SK-N-SH (cell line): Measurements from ENCODE around the gene RCAN1. TPM values are rescaled to one million over a fixed set of nuclear protein-coding genes. Genes with fewer than 3 reads are reported as not detected.
A peak's percentile ranks its signal among the peaks of the same experiment; 100 is the strongest.

ENCODE experiments used
- CTCF ChIA-PET: fragments of 300-600, 350-600 bp; formaldehyde crosslinking; extraction: SDS; loops from one replicate; lab custom pipeline; 2021; lab: Yijun Ruan, JAX
- POLR2A ChIA-PET: fragments of 350-600 bp; sonication (Branson Sonifier 250); formaldehyde crosslinking; extraction: SDS; loops from one replicate; lab custom pipeline; 2020; ENCODE audit warnings: antibody characterized with exemption, inconsistent platforms; lab: Yijun Ruan, JAX
- DNase-seq: peaks from one replicate; pipeline ENCODE4 v3.0.0; 2012
- H2AFZ ChIP-seq: fragments of 200-600 bp; sonication (generic); 2 replicates; pipeline ENCODE4 v1.8.1; 2016; ENCODE audit warnings: antibody characterized with exemption, mild to moderate bottlenecking, low read depth
- H3F3A ChIP-seq: fragments of 200-600 bp; sonication (generic); replicated peaks from 2 replicates; pipeline ENCODE3; 2016; ENCODE audit warnings: antibody characterized with exemption, mild to moderate bottlenecking; ENCODE audit not compliant: insufficient read depth
- H3K27ac ChIP-seq, 2 experiments: fragments of 200-500 bp in 1 of 2; fragments of 200-600 bp in 1 of 2; sonication (Bioruptor generic) in 1 of 2; sonication (generic), shearing (Covaris generic) in 1 of 2; 2 replicates each; pipeline versions ENCODE4 v1.5.1 to v1.6.1; 2014 to 2016; ENCODE audit warnings: low read depth in 2 of 2, inconsistent platforms in 1 of 2, low read length in 1 of 2, mild to moderate bottlenecking in 1 of 2, mixed read lengths in 1 of 2
- H3K27me3 ChIP-seq: fragments of 200-600 bp; sonication (generic), shearing (Covaris generic); 2 replicates; pipeline ENCODE4 v1.6.1; 2016; ENCODE audit warnings: mixed run types; ENCODE audit not compliant: insufficient read depth
- H3K36me3 ChIP-seq, 2 experiments: fragments of 200-500 bp in 1 of 2; fragments of 200-600 bp in 1 of 2; sonication (Bioruptor generic) in 1 of 2; sonication (generic) in 1 of 2; replicated peaks in 1 of 2; 2 replicates each; pipeline versions ENCODE3 to v1.5.1; 2014 to 2016; ENCODE audit warnings: low read length in 1 of 2, mild to moderate bottlenecking in 1 of 2; ENCODE audit not compliant: insufficient read depth in 2 of 2, control insufficient read depth in 1 of 2
- H3K4me1 ChIP-seq, 2 experiments: fragments of 200-500 bp in 1 of 2; fragments of 200-600 bp in 1 of 2; sonication (Bioruptor generic) in 1 of 2; sonication (generic), shearing (Covaris generic) in 1 of 2; 2 replicates each; pipeline versions ENCODE4 v1.5.1 to v1.6.1; 2014 to 2016; ENCODE audit warnings: low read depth in 1 of 2, low read length in 1 of 2, mixed run types in 1 of 2; ENCODE audit not compliant: insufficient read depth in 2 of 2, control insufficient read depth in 1 of 2
- H3K4me2 ChIP-seq: fragments of 200-600 bp; sonication (generic), shearing (Covaris generic); 2 replicates; pipeline ENCODE4 v1.6.1; 2017; ENCODE audit warnings: mixed run types
- H3K4me3 ChIP-seq, 2 experiments: fragments of 200-500 bp in 1 of 2; fragments of 200-600 bp in 1 of 2; sonication (Bioruptor generic) in 1 of 2; sonication (generic), shearing (Covaris generic) in 1 of 2; 2 replicates each; pipeline versions ENCODE4 v1.5.1 to v1.8.1; 2014 to 2016; ENCODE audit warnings: low read depth in 2 of 2, inconsistent platforms in 1 of 2, low read length in 1 of 2, mild to moderate bottlenecking in 1 of 2, mixed read lengths in 1 of 2, moderate library complexity in 1 of 2
- H3K79me2 ChIP-seq: fragments of 200-600 bp; sonication (generic); 2 replicates; pipeline ENCODE4 v1.8.1; 2017; ENCODE audit warnings: mild to moderate bottlenecking; ENCODE audit not compliant: insufficient read depth
- H3K9ac ChIP-seq: fragments of 200-600 bp; sonication (generic); 2 replicates; pipeline ENCODE4 v1.6.1; 2017; ENCODE audit warnings: mixed run types
- H3K9me2 ChIP-seq: fragments of 200-600 bp; sonication (generic); 2 replicates; pipeline ENCODE4 v1.6.1; 2017; ENCODE audit warnings: mixed run types
- H3K9me3 ChIP-seq: fragments of 200-600 bp; sonication (generic); 2 replicates; pipeline ENCODE4 v1.6.1; 2017; ENCODE audit warnings: mixed run types, mild to moderate bottlenecking, moderate library complexity
- H4K20me1 ChIP-seq: fragments of 200-600 bp; sonication (generic); 2 replicates; pipeline ENCODE4 v1.6.1; 2017; ENCODE audit warnings: mild to moderate bottlenecking, mixed run types; ENCODE audit not compliant: insufficient read depth
- CHD2 ChIP-seq: fragments of 150-350 bp; IDR thresholded peaks from 2 replicates; pipeline ENCODE4 v1.6.1; 2018; ENCODE audit warnings: low read length; ENCODE audit not compliant: partially characterized antibody
- CTCF ChIP-seq: fragments of 200-600 bp; sonication (generic); IDR thresholded peaks from 2 replicates; pipeline ENCODE4 v1.6.1; 2017; ENCODE audit warnings: antibody characterized with exemption, mild to moderate bottlenecking, moderate library complexity
- ELF1 ChIP-seq: IDR thresholded peaks from 2 replicates; pipeline ENCODE4 v1.4.0; 2012
- EP300 ChIP-seq, 2 experiments: IDR thresholded peaks; 2 replicates each; pipeline versions ENCODE4 v1.4.0 to v1.6.1; 2012; ENCODE audit warnings: borderline replicate concordance in 1 of 2, low read depth in 1 of 2, low read length in 1 of 2
- FOSL2 ChIP-seq: IDR thresholded peaks from 2 replicates; pipeline ENCODE4 v1.4.0; 2012; ENCODE audit warnings: low read depth, mild to moderate bottlenecking, moderate library complexity, borderline replicate concordance
- FOXM1 ChIP-seq: IDR thresholded peaks from 2 replicates; pipeline ENCODE4 v1.4.0; 2012; ENCODE audit warnings: low read depth, mild to moderate bottlenecking
- GABPA ChIP-seq: IDR thresholded peaks from 2 replicates; pipeline ENCODE4 v1.4.0; 2012; ENCODE audit warnings: low read depth, mild to moderate bottlenecking
- MAX ChIP-seq: IDR thresholded peaks from 2 replicates; pipeline ENCODE4 v1.4.0; 2012; ENCODE audit warnings: low read depth
- MXI1 ChIP-seq: IDR thresholded peaks from 2 replicates; pipeline ENCODE4 v1.6.1; 2012; ENCODE audit warnings: mild to moderate bottlenecking, low read depth, low read length, improper control_type of control experiment
- NFIC ChIP-seq: IDR thresholded peaks from 2 replicates; pipeline ENCODE4 v1.4.0; 2012; ENCODE audit warnings: borderline replicate concordance
- NRF1 ChIP-seq: IDR thresholded peaks from 2 replicates; pipeline ENCODE4 v1.6.1; 2012; ENCODE audit warnings: low read depth, mild to moderate bottlenecking, low read length
- PBX3 ChIP-seq: IDR thresholded peaks from 2 replicates; pipeline ENCODE4; 2012
- RAD21 ChIP-seq: IDR thresholded peaks from 2 replicates; pipeline ENCODE4 v1.6.1; 2012; ENCODE audit warnings: mild to moderate bottlenecking, low read length
- RFX5 ChIP-seq: IDR thresholded peaks from 2 replicates; pipeline ENCODE4 v1.6.1; 2012; ENCODE audit warnings: mild to moderate bottlenecking, improper control_type of control experiment, low read length
- RXRA ChIP-seq: IDR thresholded peaks from 2 replicates; pipeline ENCODE4 v1.4.0; 2012; ENCODE audit warnings: low read depth, mild to moderate bottlenecking, borderline replicate concordance
- SMC3 ChIP-seq: IDR thresholded peaks from 2 replicates; pipeline ENCODE4 v1.6.1; 2012; ENCODE audit warnings: low read depth, low read length, improper control_type of control experiment
- TAF1 ChIP-seq: IDR thresholded peaks from 2 replicates; pipeline ENCODE4 v1.6.1; 2012; ENCODE audit warnings: low read depth, mild to moderate bottlenecking, low read length, moderate library complexity, borderline replicate concordance
- TCF12 ChIP-seq: IDR thresholded peaks from 2 replicates; pipeline ENCODE4 v1.4.0; 2012
- TEAD4 ChIP-seq: IDR thresholded peaks from 2 replicates; pipeline ENCODE4 v1.4.0; 2012; ENCODE audit warnings: mild to moderate bottlenecking, borderline replicate concordance; ENCODE audit not compliant: insufficient read depth
- USF1 ChIP-seq: IDR thresholded peaks from 2 replicates; pipeline ENCODE4 v1.4.0; 2012; ENCODE audit warnings: low read depth, borderline replicate concordance
- WGBS: methylation state at CpG from one replicate; pipeline ENCODE4 v1.1.6; 2017; ENCODE audit warnings: low lambda C conversion rate; 5-methylcytosine and 5-hydroxymethylcytosine counted together
- polyA plus RNA-seq, 3 experiments: library from polyadenylated mRNA; depleted of rRNA; stranded (reverse); fragments of >200 nt; gene quantifications; 2 replicates each; pipeline ENCODE4 v1.2.3, GENCODE V29; 2012

RCAN1 gene
- polyA plus RNA-seq, 1 of the 3 experiments (the other 2 are of a cell fraction): 16.7 TPM

GRCh38 chr21:34603002-34603709 lies 11.8 kb downstream of the RCAN1 start:
- H3K9me2 ChIP-seq: no peaks in the 10 kb centered on the region
- H3K27ac ChIP-seq: no peak overlapping the region
- H3K4me1 ChIP-seq: peaks cover 3 to 5% of the 10 kb centered on the region in 2 experiments; a peak in 2 of 4 replicates
- no peaks in the 10 kb centered on the region for H3K27me3 ChIP-seq
- H3F3A ChIP-seq: no peaks in the 10 kb centered on the region
- H3K9ac ChIP-seq: no peak overlapping the region
- H3K36me3 ChIP-seq: no peaks in the 10 kb centered on the region
- H3K79me2 ChIP-seq: no peaks in the 10 kb centered on the region
- H2AFZ ChIP-seq: no peak overlapping the region
- 44% methylated on average over 14 of the region's 19 CpGs for WGBS
- H3K4me2 ChIP-seq: no peak overlapping the region
- H3K9me3 ChIP-seq: no peaks in the 10 kb centered on the region
- ChIA-PET POLR2A (no interaction called here), CTCF (interaction anchor here (0.5 to 2.8 kb wide), 40 partner anchors 10 to 679 kb away, joined by 3 to 61 read pairs (median 4); partner anchors contain the start of genes KCNE2 and RCAN1)
- H3K4me3 ChIP-seq: peak overlapping the region in 1 of 2 experiments; percentile 9; a peak in 1 of 4 replicates
- H4K20me1 ChIP-seq: no peaks in the 10 kb centered on the region
- peak; percentile 73 for DNase-seq
- no peak for TF ChIP-seq MAX
- TF ChIP-seq TCF12: no peak
- no peak for TF ChIP-seq NFIC
- TF ChIP-seq FOSL2: no peak
- peak; percentile 76 for TF ChIP-seq CTCF
- no peak for TF ChIP-seq NRF1
- TF ChIP-seq MXI1: no peak
- no peak for TF ChIP-seq TEAD4
- peak; percentile 84 for TF ChIP-seq RAD21
- no peak for TF ChIP-seq GABPA
- no peak for TF ChIP-seq RFX5
- no peak for TF ChIP-seq ELF1
- TF ChIP-seq TAF1: no peak
- peak; percentile 89 for TF ChIP-seq SMC3
- TF ChIP-seq FOXM1: no peak
- no peak for TF ChIP-seq CHD2
- TF ChIP-seq EP300 (IDR thresholded peaks at IDR 0.05; ENCODE audit: borderline replicate concordance in 1 of 2, low read depth in 1 of 2, low read length in 1 of 2): no peak
- no peak for TF ChIP-seq RXRA
- no peak for TF ChIP-seq PBX3
- no peak for TF ChIP-seq USF1
